Measurements from ENCODE around the gene EFHC1. TPM values are rescaled to one million over a fixed set of nuclear protein-coding genes. Genes with fewer than 3 reads are reported as not detected.

The EFHC1 gene
- total RNA-seq, 4 donors from 2014 or later = 14.0 to 63.0 (median 27.6) TPM

DNA sequence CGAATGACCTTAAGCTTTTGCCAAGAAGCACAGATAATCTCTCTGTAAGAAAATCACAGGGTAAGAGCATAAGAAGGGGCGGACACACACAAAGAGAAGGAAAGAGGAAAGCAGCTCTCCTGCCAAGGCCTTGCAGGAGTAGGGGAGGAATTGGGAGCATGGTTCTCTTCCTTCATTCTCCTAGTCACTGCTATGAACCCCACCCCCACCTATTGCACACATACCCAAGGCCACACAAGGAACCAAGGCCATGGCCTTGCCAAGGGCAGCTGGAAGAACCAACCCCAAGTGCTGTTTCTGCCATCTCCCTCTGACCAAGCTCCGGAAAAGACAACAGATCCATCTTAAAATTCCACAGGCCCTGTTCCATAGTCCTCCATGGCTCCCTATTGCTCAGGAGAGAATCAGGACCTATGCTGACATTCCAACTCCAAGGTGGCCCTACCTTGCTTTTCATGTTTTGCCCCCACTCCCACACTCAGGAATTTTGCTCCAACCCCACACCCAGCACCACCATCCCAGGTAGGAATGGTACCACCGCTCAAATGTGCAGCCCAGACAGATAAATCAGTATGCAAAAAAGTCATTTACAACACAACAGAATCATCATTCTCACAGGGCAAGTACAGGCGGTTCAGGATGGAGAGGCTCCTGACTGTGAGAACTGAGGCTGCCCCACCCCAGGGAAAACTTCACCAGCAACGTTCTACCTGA, 125.4 kb downstream of the EFHC1 start:
- DNase-seq (ENCODE audit: low spot score in 2 of 2) = no peak
- TF ChIP-seq EP300 (IDR thresholded peaks at IDR 0.05) = no peak
- no peak for TF ChIP-seq CTCF (IDR thresholded peaks at IDR 0.05)
- TF ChIP-seq POLR2AphosphoS5 (IDR thresholded peaks at IDR 0.05) = no peak
- TF ChIP-seq POLR2A (IDR thresholded peaks at IDR 0.05) = no peak
- 64% methylated on average over 6 of the region's 6 CpGs for WGBS
- H3K4me1 ChIP-seq = peaks cover 56% of the 10 kb centered on the region
- no peaks in the 10 kb centered on the region for H3K9me3 ChIP-seq
- no peaks in the 10 kb centered on the region for H3K36me3 ChIP-seq
- H3K27me3 ChIP-seq = no peaks in the 10 kb centered on the region
- peak overlapping the region; percentile 54 for H3K27ac ChIP-seq
- no peak overlapping the region for H3K4me3 ChIP-seq

DNA sequence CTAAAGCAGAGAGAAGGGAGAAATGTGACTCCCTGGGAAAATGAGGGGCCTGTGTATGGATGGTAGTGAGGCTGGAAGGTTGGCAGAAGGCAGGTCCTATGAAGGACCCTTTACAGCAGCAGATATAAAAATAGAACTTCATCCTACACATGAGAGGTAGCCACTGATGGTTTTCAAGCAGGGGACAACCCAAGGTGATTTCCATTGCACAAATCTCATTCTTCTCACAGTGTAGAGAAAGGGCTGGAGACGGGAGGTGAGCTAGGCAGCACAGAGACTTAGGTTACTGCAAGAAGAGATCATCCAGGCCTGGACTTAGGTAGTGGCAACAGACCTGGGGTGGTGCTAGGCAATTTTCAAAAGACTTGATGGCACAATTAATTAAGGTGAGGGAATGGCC, 126.0 kb downstream of the EFHC1 start:
- H3K36me3 ChIP-seq = no peaks in the 10 kb centered on the region
- no peaks in the 10 kb centered on the region for H3K27me3 ChIP-seq
- H3K4me3 ChIP-seq = no peak overlapping the region
- TF ChIP-seq POLR2A (IDR thresholded peaks at IDR 0.05) (no peak), POLR2AphosphoS5 (IDR thresholded peaks at IDR 0.05) (no peak), CTCF (IDR thresholded peaks at IDR 0.05) (no peak), EP300 (IDR thresholded peaks at IDR 0.05) (no peak)
- no peak for DNase-seq (ENCODE audit: low spot score in 2 of 2)
- no peak overlapping the region for H3K27ac ChIP-seq
- no peaks in the 10 kb centered on the region for H3K9me3 ChIP-seq
- WGBS = 79% methylated on average over 1 of the region's 1 CpG
- peaks cover 61% of the 10 kb centered on the region for H3K4me1 ChIP-seq

- no peak for DNase-seq (ENCODE audit: low spot score in 2 of 2)
- WGBS = 92% methylated on average over 3 of the region's 3 CpGs
- peaks cover 66% of the 10 kb centered on the region for H3K4me1 ChIP-seq
Observed at GRCh38 chr6:52546678-52547077, 126.5 kb downstream of the EFHC1 start.

DNA sequence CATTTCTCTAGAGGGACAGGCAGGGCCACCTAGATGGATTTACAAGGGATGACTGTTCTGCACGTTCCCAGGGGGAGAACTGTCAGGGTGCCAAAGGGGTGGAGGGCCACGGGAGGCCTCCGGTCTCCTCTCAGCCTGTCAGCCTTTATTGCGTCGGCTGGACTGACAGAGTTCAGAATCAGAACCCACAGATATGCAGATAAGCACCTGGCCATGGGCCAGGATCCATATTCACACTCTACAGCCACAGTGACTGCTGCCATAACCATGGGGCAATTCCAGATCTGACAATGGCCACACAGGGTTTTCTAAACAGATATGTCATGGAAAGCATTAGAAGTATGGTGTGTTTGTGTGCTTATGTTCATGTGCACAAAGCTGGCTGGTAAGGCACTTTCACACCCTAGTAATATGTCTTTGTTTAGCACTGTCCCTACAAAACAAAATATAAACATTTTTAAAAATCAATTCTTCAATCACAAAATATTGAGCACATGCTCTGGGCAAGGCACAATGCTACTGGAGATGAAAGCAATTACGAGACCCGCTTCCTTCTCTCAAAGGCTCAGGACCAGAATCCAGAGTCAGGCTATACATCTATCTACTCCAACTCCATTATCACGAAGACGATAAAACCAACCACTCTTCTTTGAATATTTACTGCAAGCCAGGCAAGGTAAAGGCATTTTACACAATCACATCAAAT, 127.7 kb downstream of the EFHC1 start:
- peaks cover 77% of the 10 kb centered on the region for H3K4me1 ChIP-seq
- H3K4me3 ChIP-seq = no peak overlapping the region
- H3K27ac ChIP-seq = no peak overlapping the region
- 68% methylated on average over 9 of the region's 9 CpGs for WGBS
- H3K36me3 ChIP-seq = no peaks in the 10 kb centered on the region
- no peaks in the 10 kb centered on the region for H3K27me3 ChIP-seq
- TF ChIP-seq POLR2AphosphoS5 (IDR thresholded peaks at IDR 0.05) (no peak), CTCF (IDR thresholded peaks at IDR 0.05) (no peak)
- no peaks in the 10 kb centered on the region for H3K9me3 ChIP-seq
- no peak for DNase-seq (ENCODE audit: low spot score in 2 of 2)

More at GRCh38 chr6:52546678-52547077, 126.5 kb downstream of the EFHC1 start:
- Histone ChIP-seq H3K9me3 (no peaks in the 10 kb centered on the region), H3K27ac (no peak overlapping the region), H3K27me3 (no peaks in the 10 kb centered on the region), H3K4me3 (no peak overlapping the region), H3K36me3 (no peaks in the 10 kb centered on the region)
- TF ChIP-seq POLR2A (IDR thresholded peaks at IDR 0.05) (no peak), POLR2AphosphoS5 (IDR thresholded peaks at IDR 0.05) (no peak), EP300 (IDR thresholded peaks at IDR 0.05) (no peak), CTCF (IDR thresholded peaks at IDR 0.05) (no peak)

GRCh38 chr6:52548353-52548713, 128.2 kb downstream of the EFHC1 start:
- Histone ChIP-seq H3K4me3 (no peak overlapping the region), H3K27ac (no peak overlapping the region), H3K9me3 (no peaks in the 10 kb centered on the region), H3K4me1 (peaks cover 77% of the 10 kb centered on the region), H3K36me3 (no peaks in the 10 kb centered on the region), H3K27me3 (no peaks in the 10 kb centered on the region)
- TF ChIP-seq CTCF (IDR thresholded peaks at IDR 0.05) (no peak), POLR2A (IDR thresholded peaks at IDR 0.05) (no peak), EP300 (IDR thresholded peaks at IDR 0.05) (no peak), POLR2AphosphoS5 (IDR thresholded peaks at IDR 0.05) (no peak)
- DNase-seq (ENCODE audit: low spot score in 2 of 2) = no peak
- 73% methylated on average over 7 of the region's 7 CpGs for WGBS
